GM18498 (cell line): ENCODE results near the gene MOB3B.
A peak's percentile ranks its signal among the peaks of the same experiment; 100 is the strongest.
"Not testable (repeated sequence)": the region's sequence is repeated elsewhere in the genome, so short reads cannot be mapped to it uniquely, and the experiment has no call there.

Source experiments
- ATAC-seq: cut with Tn5 transposase; IDR thresholded peaks from one replicate; pipeline ENCODE4 v1.9.1; 2021; ENCODE audit warnings: mild to moderate bottlenecking, moderate library complexity; ENCODE audit not compliant: unreplicated experiment

Gene MOB3B

GRCh38 chr9:27482709-27483108, 46.9 kb downstream of the MOB3B start:
- no peak for ATAC-seq

GRCh38 chr9:27478322-27478721, 51.3 kb downstream of the MOB3B start:
- no peak for ATAC-seq

- no peak for ATAC-seq
Measured at GRCh38 chr9:27476870-27477515, 52.6 kb downstream of the MOB3B start.

DNA sequence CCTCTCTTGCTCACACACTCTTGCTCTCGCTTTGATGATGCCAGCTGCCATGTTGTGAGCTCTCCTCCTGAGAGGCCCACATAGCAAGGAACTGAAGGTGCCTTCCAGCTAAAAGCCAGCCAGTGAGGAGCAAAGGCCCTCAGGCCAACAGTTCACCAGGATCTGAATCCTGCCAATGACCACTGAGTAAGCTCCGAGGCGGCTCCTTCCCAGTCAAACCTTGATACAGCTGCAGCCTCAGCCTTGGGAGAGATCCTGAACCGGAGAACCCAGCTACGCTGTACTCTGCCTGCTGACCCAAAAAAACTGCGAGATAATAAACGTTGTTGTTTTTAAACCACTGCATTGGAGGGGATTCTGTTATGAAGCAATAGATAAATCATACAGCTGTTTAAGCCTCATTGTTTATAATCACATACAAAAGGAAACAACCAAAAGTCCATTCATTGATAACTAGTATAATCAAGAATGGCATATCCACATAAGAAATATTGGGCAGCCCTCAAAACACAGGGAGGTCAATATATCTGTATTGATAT, 54.5 kb downstream of the MOB3B start:
- ATAC-seq, result no peak

DNA sequence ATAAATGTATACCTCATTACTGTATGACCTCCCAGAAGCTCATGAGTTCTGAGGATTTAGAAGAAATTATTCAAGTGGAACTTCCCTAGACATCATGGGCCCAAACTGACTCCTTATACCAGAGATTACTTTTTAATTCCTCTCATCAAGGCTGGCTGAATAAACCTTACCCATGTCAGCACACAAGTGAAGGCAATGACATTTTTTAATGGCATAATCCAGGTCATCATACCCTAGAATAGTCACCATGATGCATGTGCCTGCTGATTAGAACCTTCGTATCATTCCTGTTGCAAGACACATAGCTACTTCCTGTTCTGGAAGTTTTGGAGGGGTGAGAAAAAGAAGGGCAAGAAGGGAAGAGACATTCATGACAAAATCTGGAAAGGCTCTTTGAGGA, 55.3 kb downstream of the MOB3B start:
- ATAC-seq, result no peak

DNA sequence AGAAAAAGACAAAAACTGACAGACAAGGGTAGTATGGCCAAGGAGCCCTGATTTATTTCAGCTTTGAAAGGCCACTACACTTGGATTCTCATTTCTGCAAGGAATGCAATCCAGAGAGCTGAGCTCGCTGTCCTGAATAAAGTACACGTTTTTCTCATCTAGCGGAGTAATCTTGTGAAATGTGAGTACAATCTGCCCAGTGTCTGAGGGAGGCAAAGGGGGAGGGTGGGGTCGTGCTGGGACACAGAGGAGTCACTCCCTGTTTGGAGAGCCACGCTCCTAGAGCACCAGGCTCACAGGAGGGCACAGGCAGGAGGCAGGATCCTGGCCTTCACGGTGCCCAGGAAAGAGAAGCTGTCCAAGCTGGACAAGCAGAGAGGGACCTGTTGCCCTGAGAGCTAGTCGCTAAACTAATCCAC, 56.5 kb downstream of the MOB3B start:
- no peak for ATAC-seq

- no peak for ATAC-seq
Measured at GRCh38 chr9:27472195-27472594, 57.4 kb downstream of the MOB3B start.

DNA sequence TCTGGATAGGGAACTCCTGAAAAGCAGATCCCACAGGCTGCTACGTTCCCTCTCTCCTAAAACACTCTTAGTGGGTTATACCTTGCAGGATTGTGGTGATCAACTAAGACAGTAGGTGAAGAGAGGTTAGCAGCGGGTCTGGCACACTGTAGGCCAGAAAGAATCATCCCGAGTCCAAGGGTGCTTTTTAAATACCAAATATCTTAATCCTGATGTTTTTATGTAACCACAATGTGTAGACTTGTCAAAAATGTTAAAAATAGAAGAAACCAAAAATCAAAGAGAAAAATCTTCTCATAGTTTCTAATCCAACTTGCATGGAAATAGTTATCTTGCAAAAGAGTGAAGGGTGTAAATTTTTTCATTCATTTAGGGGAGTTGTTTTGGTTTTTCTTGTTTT, 57.8 kb downstream of the MOB3B start:
- no peak for ATAC-seq

DNA sequence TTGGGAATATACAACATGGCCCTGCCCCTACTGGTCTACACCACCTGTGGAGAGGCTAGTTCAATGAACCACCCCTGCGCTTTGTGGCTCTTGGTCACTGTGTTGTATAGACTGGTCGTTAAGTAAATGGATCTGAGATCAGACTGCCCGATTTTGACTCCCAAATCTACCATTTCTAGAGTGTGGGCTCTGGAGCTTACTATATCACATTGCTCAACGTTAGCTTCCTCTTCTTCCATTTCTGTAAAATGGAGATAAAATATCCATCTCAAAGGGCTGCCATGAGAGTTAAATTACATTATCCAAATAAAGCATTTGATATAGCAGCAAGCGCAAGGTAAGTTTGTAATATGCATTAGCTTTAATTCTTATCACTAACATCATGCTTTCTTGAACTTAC, 58.2 kb downstream of the MOB3B start:
- ATAC-seq, result no peak

DNA sequence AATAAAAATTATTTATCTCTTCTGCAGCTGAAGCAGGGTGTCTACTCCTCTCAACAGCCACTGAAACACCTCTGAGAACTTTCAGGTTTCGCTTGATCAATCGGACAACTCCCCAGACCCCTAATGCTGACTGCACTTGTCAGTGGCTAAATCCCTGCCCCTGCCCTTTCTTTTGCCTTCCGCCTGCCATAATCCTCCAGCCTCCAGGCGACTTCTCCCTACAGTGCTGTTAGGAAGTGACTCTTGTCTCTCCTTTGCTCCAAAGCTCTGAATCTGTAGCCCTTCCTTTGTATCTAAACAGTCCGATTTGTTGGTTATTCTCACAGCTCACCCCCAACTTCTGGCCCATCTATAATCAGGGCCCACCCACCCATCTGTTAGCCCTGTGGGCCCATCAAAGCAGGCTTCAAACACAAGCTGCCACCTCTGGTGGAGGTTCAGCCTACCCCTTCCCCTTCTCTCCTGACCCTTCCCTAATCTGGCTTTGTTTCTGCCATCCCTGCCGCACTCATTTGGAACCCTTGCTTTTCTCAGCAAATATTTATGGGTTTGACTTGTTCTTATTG, 59.2 kb downstream of the MOB3B start:
- no peak for ATAC-seq

DNA sequence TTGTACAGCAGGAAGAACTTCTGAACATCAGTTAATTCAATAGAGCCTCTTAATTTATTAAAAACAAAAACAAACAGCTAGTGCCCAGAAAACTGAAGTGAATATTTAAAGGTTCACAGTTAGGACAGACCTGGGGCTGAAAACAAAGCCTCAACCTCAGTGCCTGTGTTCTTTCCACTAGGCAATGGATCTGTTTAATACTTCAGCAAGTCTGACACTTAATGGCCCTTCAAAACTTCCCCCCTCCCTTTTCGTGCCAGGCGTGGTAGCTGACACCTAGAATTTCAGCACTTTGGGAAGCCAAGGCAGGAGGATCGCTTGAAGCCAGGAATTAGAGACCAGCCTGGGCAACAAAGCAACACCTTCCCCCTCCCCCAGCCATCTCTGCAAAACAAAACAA, 60.1 kb downstream of the MOB3B start:
- no peak for ATAC-seq

DNA sequence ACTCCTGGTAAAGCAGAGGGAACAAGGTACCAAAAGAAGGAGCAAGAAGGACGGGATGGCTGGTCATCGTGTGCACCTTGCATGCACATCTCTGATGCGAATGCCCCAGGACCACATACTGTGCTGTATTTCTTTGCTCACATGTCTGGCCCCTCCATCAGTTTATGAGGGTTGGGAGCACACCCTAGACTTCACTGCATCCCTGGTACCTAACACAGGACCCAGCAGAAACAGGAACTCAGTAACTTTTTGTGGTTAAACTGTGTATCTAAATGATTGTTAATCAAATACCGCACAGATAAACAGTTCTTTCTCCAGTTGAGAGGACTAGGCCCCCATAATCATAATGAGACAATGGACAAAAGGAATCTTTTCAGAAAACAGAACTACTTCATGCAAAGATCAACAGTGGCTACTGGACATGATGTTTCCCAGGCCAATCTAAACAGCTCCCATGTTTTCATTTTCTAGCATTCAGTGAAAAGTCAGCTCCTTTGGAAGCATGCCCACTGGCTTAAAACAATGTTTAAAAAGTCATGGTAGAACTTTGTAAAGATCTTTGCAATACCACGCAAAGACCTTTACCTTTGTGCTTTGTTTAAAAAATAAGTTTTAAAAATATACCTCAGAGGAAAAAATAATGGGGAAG, 61.0 kb downstream of the MOB3B start:
- ATAC-seq, result peak; percentile 65

GRCh38 chr9:27468000-27468399, 61.6 kb downstream of the MOB3B start:
- ATAC-seq, result no peak

GRCh38 chr9:27467486-27467885, 62.1 kb downstream of the MOB3B start:
- no peak for ATAC-seq

GRCh38 chr9:27466516-27466915, 63.1 kb downstream of the MOB3B start:
- ATAC-seq, result not testable (repeated sequence)

DNA sequence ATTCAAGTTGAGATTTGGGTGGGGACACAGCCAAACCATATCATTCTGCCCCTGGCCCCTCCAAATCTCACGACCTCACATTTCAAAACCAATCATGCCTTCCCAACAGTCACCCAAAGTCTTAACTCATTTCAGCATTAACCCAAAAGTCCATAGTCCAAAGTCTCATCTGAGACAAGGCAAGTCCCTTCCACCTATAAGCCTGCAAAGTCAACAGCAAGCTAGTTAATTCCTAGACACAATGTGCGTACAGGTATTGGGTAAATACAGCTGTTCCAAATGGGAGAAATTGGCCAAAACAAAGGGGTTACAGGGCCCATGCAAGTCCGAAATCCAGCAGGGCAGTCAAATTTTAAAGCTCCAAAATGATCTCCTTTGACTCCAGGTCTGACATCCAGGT, 64.7 kb downstream of the MOB3B start:
- not testable (repeated sequence) for ATAC-seq

DNA sequence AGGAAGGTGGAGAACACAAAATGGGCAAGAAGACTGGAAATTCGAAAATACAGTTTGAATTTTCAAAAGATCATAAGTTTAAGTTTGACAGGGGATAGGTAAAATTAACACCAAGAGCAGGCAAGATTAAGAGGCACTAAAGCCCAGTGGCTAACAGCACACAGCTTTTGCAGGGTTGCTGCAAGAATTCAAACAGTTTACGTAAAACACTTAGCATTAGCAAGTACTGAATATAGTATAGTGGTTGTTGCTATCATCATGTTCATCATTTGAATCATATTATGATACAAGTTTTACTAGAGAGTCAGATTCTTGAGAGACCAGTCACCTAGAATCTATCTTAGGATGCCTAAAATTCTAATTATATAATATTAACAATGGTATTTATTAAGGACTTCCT, 66.8 kb downstream of the MOB3B start:
- ATAC-seq, result no peak

DNA sequence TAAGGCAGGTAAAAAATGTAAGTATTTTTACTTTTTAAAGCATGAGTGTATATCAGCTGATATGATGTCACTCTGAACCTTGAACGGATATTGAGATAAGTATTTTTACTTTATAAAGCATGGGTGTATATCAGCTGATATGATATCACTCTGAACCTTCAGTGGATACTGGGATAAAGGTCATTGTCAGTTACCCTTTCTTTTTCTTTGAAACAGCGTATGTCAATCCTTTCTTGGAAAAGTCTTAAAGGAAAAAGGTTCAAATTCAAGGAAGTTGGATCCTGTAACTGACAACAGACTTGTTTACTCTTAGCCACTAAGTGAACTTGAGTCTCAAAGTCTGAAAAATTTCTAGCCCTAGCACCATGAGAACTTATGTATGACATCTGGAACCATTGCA, 67.2 kb downstream of the MOB3B start:
- no peak for ATAC-seq

DNA sequence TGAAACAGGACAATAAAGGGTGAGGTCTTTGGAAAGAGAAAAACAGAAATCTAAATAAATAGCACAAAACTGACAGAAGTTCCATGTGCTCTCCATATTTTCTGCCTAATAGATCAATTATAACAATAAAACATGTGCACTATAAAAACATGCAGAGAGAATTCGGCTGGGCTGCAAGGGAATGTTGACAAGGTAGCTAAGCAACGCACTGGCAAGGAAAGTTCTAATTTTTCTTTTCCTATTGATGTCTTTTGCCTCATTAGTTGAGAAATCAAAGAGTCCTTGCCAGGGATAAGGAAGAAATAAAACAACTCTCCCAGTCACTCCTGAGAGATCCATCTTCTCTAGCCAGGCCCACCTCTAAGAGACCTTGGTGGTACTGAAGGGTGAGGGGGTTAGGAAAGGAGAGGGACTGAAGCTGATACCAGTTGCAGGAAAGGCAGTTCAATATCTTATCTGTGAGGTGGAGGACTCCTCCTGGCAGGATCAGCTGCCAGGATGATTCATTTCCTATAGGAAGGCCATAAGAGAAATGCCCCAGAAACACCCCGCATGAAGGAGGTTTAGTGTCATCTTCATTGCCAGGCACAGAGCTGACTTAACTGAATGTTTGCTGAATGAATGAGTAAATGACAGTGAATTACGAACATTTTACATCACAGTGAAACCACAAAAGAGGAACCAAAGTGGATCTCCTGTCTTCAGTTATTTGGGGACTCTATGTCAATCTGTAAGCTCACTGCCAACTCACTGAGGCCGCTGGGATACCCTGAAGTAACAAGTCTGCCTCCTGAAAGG, 69.2 kb downstream of the MOB3B start:
- ATAC-seq, result peak; percentile 94

DNA sequence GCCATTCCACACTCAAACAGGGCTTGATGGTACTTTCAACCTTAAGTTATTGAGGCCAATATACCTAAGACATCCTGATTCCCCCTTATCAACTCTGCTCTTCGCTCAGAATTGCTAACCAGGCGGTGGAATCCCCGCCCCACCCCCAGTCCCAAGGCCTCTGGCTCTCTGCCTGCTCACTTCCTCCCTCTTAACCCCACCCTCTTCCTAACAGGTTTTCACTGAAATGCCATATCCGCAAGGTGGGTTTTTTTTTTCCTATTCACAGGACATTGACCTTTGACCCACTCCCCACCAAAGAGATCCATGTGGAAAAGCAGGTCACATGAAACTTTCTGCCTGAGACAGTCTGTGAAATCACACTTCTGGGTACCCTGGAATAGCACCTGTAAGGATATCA, 72.2 kb downstream of the MOB3B start:
- ATAC-seq, result no peak

DNA sequence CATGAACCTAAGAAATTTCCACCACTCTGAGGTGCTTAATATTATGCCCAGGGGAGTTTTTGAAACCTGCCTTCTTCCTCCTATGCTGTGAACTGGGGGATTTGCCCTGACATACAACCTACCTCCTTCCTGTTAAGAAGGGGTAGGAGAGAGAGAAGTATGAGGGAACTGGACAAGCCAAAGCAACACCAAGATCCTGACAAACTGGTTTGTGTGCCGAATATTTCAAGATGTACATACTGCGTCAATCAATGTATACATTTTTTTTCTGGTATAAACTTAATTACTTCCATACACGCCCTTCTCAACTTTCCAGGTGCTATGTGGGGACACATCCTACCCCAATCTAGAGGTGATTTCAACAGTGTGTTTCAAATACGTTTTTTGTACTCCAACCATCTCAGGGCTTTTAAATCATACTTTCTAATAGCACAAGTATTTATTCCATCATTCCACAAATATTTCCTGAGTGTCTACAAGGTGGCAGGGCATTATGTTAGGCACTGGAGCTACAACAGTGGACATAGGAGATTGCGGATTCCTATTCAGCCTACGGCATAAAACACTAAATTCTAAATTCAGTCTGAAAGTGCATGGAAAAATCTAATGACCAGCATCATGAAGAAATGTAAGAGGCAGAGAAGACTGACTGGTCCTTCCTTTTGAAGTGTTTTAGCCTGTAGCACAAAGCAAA, 75.6 kb downstream of the MOB3B start:
- no peak for ATAC-seq
